KG1 (cell line): ENCODE data around the gene CD84.
A peak's percentile ranks its signal among the peaks of the same experiment; 100 is the strongest.
"Not testable (repeated sequence)": the region's sequence is repeated elsewhere in the genome, so short reads cannot be mapped to it uniquely, and the experiment has no call there.

Experiments
- DNase-seq: peaks from one replicate; lab custom pipeline; 2025; lab: John Stamatoyannopoulos, UW

CD84 gene

DNA sequence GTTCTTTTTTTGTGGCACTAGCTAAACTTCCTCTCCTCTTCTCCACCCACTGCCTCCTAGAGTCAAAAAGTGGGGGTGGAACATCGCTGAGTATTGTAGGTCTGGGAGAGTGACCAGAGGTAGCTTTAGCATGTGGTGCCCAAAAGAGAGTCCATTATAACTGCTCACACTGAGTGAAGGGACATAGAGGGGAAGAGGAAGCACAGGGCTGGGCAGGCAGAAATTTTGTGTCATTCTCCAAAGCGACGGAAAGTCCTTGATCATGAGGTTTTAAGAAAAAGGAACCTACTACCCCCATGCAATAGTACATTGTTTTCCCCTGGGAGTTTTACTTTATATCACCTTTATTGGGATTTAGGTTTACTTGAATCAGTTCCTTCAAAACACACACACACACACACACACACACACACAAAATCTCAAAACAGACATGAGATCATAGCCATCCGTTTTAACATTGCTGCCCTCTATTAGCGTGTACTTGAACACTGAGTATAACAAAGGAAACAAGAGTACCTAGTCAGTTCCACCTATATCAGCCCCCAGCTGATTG is 4.1 kb downstream of the CD84 start:
- peak; percentile 36 for DNase-seq

DNA sequence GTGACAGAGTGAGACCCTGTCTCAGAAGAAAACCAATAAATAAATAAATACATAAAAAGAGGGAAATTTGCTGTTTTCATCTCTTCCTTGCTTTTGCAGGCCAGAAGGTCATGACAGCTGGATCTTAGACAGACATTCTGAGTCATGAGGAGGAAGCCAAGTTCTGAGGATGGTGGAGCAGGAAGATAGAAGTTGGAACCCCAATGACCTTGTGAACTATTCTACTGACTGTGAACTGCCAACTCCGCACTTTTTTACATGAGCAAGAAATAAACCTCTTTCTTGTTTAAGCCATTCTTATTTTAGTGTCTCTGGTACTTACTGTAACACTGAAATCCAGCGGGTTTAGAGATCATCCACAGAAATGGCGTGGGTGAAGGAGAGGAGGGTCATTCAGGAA is 8.5 kb downstream of the CD84 start:
- no peak for DNase-seq

DNA sequence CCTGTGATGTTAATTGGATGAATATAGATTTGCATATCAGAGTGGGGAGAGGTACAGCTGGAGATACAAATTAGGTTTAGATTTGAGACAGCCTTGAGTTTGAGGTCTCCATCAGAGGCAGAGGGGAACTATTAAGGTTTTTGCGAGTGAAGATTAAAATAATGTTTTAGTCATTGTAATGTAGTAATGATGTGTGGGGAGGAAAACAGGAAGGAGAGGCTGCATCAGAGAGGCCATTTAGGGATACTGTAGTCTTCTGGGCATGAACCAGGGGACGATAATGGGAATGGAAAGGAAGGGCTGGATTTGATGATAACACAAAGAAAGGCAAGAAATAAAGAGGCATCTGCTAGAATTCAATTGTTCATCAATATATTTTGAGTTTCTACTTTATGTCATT is 9.5 kb downstream of the CD84 start:
- no peak for DNase-seq

DNA sequence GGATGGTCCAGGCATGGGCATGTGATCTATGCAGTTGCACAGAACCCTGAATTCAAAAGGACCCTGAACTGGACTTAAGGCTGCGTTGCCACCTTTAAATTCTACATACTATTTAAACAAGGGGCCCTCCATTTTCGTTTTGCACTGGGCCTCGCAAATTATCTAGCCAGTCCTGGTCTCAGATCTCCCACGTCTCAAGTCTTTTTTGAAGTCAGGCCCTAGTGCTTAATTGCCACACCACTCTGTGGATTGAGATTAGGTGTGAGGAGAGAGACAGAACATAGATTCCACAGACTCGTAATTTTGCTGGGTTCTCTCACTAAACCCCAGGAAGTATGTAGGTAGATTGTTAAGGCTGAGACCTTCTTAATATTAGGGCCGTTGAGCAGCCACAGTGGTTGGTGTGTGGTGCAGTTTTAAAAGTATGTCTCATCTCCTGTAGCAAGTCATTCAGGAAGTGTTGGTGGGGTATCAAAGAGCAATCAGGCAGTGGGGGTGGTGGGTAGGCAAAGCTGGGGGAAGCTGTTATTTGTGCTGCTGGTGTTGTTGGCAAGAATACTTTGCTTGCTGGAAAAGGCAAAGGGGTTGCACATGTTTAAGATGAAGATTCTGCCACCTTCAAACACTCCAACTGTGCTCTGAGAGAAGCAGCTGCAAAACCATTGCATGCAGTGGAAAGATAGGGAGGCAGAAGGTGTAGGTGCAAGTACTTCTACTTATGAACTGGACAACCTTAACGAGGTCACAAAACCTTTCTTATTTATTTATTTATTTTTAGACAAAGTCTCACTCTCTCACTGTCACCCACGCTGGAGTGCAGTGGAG is 11.2 kb downstream of the CD84 start:
- peak; percentile 64 for DNase-seq

DNA sequence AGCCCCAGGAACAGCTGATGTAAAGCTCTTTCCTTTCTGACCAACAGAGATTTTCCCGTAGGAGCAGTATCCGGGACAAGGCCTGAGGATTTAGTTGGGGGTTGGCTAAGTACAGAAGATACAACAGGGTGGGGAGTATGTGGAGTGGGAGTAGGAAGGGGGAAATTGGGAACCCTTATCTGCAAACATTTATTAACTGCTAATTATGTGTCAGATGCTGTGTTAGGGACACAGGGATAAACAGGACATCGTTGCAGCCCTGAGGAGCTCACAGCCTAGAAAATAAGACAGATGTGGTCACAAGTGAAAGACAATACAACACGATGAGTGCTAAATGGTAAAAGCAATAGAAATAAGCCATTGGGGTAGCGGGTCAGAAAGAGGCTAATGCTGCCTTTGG is 12.0 kb downstream of the CD84 start:
- no peak for DNase-seq

DNA sequence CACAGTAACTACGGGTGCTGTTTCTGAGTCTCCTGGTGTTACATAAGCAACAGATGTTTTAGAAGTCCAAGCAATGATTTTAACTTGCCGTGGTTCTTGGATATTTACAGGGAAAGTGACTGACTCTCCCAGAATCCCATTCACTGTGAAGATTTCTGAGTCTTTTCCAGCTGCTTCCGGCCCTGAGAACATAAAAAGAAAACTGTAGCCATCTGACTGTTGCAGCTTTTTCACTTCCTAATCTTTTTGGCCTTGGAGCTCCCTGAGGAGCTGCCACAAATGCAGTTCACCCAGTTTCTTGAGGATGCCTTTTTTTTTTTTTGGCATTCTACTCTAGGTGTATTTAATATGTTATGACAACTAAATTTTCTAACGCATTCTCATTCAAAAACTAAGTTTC is 13.7 kb downstream of the CD84 start:
- DNase-seq = no peak

DNA sequence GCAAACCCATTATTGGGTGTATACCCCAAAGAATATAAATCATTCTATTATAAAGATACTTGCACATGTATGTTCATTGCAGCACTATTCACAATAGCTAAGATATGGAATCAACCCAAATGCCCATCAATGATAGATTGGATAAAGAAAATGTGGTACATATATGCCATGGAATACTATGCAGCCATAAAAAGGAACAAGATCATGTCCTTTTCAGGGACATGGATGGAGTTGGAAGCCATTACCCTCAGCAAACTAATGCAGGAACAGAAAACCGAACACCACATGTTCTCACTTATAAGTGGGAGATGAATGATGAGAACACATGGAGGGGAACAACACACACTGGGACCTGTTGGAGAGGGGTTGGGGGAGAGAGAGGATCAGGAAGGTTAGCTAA is 16.1 kb downstream of the CD84 start:
- DNase-seq = not testable (repeated sequence)

DNA sequence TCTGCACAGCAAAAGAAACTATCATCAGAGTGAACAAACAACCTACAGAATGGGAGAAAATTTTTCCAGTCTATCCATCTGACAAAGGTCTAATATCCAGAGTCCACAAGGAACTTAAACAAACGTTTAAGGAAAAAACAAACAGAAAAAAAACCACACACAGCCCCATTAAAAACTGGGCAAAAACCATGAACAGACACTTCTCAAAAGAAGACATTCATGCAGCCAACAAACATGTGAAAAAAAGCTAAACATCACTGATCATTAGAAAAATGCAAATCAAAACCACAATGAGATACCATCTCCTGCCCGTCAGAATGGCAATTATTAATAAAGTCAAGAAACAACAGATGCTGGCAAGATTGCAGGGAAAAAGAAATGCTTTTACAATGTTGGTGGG is 16.6 kb downstream of the CD84 start:
- DNase-seq = not testable (repeated sequence)

DNA sequence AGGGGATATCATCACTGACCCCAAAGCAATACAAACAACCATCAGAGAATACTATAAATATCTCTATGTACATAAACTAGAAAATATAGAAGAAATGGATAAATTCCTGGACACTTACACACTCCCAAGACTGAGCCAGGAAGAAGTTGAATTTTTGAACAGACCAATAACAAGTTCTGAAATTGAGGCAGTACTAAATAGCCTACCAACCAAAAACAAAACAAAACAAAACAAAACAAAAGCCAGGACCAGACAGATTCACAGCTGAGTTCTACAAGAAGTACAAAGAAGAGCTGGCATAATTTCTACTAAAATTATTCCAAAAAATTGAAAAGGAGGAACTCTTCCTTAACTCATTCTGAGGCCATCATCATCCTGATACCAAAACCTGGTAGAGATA is 18.5 kb downstream of the CD84 start:
- DNase-seq = no peak

DNA sequence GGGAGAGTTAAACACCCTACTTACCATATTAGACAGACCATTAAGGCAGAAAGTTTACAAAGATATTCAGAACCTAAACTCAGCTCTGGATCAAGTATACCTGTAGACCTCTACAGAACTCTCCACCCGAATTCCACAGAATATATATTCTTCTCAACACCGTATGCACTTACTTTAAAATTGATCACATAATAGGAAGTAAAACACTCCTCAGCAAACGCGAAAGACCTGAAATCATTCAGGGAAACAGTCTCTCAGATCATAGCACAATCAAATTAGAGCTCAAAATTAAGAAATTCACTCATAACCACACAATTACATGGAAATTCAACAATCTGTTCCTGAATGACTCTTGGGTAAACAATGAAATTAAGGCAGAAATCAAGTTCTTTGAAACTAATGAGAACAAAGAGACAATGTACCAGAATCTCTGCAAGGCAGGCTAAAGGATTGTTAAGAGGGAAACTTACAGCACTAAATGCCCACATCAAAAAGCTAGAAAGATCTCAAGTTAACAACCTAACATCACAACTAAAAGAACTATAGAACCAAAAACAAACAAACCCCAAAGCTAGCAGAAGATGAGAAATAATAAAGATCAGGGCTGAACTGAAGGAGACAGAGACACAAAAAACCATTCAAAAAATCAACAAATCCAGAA is 19.1 kb downstream of the CD84 start:
- no peak for DNase-seq

DNA sequence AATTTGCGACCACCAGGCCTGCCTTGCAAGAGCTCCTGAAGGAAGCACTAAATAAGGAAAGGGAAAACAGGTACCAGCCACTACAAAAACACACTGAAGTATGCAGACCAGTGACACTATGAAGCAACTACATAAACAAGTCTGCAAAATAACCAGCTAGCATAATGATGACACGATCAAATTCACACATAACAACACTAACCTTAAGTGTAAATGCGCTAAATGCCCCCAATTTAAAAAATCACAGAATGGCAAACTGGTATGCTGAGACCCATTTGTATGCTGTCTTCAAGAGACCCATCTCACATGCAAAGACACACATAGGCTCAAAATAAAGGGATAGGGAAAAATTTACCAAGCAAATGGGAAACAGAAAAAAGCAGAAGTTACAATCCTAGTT is 19.9 kb downstream of the CD84 start:
- not testable (repeated sequence) for DNase-seq

DNA sequence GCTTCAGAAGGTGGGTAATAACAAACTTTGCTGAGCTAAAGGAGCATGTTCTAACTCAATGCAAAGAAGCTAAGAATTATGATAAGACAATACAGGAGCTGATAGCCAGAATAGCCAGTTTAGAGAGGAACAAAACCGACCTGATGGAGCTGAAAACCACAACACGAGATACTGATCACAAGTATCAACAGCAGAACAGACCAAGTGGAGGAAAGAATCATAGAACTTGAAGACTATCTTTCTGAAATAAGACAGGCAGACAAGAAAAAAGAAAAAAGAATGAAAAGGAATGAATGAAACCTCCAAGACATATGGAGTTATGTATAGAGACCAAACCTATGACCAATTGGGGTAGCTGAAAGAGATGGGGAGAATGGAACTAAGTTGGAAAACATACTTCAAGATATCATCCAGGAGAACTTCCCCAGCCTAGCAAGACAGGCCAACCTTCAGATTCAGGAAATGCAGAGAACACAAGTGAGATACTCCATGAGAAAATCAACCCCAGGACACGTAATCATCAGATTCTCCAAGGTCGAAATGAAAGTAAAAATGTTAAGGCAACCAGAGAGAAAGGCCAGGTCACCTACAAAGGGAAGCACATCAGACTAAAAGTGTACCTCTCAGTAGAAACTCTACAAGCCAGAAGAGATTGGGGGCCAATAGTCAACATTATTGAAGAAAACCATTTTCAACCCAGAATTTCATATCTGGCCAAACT is 20.5 kb downstream of the CD84 start:
- no peak for DNase-seq

DNA sequence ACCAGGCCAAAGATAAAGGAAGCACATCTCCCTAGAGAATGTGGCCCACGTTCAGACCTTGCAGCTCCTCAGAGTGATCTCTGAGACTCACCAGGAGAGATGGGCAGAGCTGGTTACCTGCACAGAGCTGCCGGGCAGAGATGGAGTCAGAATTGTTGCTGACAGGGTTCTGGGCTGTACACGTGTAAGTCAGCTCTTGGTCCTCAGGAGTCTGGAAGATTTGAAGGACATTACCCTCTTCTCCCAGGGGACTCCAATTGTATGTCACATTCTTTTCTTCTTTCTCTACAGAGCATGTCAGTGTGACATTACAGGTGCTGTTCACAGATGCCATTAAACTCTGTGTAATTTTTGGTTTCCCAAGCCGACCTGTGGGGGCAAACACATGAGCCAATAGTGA is 25.5 kb downstream of the CD84 start:
- DNase-seq = no peak

DNA sequence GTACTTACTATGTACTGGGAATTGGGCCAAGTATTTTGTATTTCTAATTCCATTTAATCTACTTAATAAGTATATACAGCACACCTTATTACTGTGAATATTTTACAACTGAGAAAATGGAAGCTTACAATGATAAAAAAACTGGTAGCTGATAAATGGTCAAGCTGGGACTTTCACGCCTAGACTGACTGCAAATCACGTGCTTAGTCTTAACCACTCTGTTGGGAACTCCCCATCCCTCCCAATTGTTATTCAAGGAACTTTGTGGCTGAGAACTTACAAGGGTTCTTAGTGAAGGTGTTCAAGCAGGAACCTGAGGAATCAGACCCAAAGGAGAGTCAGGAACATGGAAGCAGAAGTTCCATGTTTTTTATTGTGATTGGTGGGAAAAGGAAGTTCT is 26.9 kb downstream of the CD84 start:
- no peak for DNase-seq

DNA sequence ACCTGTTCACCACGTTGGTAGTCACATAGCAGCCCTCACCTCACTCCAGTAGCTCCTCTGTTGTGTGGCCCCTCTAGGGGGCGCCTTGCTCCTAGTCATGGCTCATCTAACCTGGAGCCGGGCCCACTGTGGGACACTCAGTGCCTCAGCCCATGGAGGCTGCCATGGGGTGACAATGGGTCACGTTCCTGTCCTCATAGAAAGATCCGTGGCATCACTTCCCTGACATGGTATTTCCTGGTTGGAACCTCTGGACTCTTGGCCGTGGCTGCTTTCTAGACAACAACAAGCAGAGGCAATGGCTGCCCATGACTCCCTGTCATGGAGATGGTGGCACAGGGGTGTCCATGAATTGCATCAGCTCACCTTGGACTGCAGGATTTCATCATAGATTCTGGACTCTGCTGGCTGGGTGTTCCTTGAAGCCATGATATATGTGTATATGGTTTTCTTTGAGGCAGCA is 28.7 kb downstream of the CD84 start:
- DNase-seq = no peak

DNA sequence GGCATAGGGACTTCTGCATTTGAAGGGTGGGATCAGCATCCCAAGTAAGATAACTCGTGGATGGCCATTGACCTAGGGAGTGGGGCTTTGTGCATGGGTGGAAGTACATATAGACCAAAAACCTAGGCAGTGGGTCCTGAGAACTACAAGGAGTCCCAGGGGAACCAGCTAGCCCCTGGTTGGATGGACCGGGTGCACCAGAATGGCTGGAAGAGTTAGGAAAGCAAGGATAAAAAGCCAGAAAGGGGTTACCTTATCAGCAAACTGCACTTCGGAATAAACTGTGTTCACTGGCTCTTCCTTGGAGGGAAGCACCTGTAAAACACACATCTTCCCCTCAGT is 29.7 kb downstream of the CD84 start:
- DNase-seq = no peak

DNA sequence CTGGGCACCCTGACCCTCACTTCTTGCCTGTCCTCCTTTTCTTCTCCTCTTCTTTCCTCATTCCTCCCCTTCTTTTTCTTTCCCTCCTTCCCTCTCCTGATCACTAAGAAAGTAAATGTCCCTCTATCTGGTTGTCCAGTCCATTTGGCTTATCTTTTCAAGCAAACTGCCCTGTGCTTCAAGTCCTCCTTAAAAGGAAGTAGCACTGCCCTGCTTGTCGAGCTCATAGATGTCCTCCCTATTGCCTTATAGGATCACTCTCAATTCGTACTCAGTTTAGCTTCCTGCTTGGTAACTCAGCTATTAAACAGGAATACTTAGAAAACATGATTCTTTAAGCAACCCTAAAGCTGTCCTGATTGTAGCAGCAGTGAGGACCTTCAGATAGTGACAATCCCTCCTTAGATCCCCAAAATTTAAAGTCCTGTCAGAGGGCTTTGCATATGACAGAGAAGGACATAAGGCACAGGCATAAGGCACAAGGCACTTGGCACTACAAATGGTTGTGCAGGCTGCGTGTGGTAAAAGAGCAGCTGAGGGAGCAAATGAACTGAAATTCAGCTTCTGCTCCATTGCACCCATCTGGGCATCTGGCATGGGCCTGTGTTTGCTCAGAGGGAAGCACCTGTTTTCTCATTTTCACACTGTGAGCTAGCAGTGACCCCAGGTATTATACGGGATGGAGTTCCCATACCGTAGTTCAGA is 30.2 kb downstream of the CD84 start:
- DNase-seq = no peak

DNA sequence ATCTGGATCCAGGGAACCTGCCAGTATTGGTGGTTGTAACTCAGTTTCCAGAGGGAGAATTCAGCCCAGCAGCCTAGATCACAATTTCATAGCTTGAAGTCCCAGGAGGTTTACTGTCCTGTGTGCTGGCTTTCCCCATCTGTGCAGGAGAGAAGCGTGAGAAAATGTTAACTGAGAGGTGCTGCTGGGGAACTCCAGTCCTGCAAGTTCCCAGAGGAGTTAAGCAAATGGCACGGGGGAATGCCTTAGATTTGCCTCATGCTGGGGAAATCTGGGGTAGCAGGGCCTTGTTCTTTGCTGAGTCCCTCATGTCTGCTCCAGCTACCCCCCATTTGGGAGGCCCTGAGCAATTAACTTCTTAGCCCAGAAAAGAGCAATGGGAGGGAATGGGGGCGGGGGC is 31.1 kb downstream of the CD84 start:
- DNase-seq = no peak

DNA sequence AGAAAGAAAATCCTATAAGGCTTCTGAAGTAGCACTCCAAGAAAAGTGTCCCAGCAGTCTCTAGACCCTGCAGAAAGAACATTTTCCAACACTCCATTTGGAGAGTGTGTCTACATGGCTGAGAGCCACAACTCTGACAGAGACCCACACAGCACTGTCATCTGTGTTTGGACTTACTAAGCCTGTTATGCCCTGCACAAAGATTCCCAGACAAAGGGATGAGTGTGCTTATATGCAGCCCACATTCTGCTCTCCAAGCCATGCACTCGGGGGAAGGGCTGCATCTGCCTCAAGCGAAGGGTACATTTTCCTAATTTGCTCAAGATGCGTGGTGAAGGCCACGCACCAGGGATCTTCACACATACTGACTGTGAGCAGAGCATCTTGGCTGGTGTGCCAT is 31.9 kb downstream of the CD84 start:
- DNase-seq = no peak

DNA sequence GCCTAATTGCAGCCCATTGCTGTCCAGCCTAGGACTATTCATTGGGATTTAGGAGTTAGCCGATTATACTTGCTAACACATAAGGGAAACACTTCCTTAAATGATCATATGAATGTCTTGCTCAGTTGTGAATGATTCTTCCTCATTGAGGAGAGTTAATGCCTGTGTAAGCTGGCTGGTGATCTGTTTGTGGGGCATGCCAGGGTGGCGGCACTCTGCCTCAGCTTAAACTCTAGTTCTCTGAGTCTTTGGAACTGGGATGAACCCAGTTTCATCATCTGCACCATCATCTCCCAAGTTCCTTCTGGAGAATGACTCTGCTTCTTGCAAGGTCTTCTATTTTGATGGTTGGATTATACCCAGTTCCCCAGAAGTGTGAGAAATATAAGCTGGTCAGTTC is 32.4 kb downstream of the CD84 start:
- DNase-seq = no peak

DNA sequence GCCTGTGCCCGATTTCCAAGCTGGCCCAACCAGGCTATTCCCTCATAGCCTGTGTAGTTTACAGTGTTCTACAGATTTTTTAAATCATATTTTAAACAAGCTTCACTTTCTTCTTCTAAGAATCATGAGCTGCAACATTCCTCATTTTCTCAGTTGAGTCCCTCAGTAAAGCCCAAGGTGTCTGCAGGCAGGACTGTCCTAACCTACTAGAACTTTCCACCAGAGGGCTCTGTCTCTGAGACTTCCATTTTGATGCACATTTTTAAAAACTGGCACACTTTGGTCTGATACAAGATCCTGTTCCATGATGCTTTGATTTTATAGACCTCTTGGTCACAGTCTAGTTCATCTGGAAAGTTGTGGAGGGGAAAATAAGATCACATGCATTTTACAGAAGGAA is 34.6 kb downstream of the CD84 start:
- peak; percentile 32 for DNase-seq

DNA sequence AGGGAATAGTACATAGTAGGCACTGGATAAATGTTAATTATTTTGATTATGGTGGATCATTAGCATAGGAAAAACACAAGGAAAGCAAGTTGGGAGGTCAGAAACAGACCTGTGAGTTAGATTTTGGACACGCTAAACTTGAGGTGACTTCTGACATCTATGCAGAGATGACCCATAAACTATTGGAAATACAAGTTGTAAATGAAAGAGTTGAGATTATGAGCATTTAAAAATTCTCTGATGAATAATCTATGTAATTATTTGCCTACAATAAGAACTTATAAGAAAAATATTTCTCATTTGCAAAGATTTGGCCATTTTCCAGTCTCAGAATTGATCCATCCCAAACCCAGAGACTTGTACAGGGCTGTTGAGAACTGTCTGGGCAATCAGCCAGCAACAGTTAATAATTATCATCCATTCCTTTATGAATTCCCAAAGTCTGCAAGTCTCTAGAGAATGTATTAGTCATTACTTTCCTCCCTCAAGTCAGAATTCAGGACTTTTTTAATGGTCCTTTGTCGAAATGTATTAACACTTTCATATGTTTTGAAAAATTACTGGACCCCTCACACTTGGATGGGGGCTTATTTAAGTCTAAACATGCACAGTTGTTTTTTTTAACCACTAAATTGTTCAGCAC is 36.9 kb downstream of the CD84 start:
- DNase-seq = no peak
